IPS-NIHi7 (cell line): Measurements from ENCODE around the gene UBE2I.
"Not testable (repeated sequence)": the region's sequence is repeated elsewhere in the genome, so short reads cannot be mapped to it uniquely, and the experiment has no call there.

Experiments used
- DNase-seq: peaks from one replicate; pipeline ENCODE4 v3.0.0; 2012; ENCODE audit warnings: mixed read lengths; ENCODE audit errors: extremely low spot score

Gene UBE2I

DNA sequence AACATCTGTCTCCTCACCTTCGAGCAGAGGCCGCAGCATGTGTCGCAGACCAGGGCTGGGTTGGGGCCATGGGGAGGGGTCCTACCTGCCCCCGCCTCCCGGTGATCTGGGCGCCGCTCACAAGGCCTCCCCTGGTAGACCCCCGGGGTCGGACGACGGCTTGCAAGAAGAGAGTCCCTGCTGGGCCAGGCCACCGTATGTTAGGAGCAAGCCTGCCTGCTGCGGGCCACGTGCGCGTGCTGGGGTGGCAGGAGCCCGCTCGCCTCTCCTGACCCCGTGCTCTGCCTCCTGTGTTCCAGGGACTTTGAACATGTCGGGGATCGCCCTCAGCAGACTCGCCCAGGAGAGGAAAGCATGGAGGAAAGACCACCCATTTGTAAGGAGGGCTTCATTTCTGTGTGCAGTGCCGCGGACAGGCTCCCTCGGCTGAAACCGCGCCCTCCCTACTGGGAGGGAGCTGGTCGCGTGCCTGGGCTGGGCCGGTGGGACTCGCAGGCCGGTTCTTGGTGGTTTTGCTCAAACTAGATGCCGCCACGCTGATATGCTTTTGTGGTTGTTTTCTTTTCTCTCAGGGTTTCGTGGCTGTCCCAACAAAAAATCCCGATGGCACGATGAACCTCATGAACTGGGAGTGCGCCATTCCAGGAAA, 4.4 kb downstream of the UBE2I start:
- DNase-seq: no peak

- no peak for DNase-seq
These were observed 5.1 kb downstream of the UBE2I start for GRCh38 chr16:1314399-1315068.

- no peak for DNase-seq
These were observed 5.9 kb downstream of the UBE2I start for GRCh38 chr16:1315081-1316032.

GRCh38 chr16:1316033-1316405, 6.6 kb downstream of the UBE2I start:
- no peak for DNase-seq

GRCh38 chr16:1317479-1318267, 8.2 kb downstream of the UBE2I start:
- DNase-seq: no peak

DNA sequence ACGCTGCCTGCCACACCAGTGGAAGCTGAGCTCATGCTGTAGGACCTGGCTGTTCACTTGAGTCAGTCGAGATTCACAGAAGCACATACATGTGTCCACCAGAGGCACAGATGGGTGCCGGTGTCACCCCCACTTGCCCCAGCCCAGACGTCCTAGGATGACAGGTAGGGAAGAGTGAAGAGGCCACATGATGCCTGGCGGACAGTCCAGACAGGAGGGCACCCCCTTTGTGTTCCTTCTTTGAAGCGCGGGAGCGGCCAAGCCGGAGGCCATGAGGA, 8.8 kb downstream of the UBE2I start:
- DNase-seq: no peak

GRCh38 chr16:1319041-1319440, 9.6 kb downstream of the UBE2I start:
- DNase-seq: no peak

DNA sequence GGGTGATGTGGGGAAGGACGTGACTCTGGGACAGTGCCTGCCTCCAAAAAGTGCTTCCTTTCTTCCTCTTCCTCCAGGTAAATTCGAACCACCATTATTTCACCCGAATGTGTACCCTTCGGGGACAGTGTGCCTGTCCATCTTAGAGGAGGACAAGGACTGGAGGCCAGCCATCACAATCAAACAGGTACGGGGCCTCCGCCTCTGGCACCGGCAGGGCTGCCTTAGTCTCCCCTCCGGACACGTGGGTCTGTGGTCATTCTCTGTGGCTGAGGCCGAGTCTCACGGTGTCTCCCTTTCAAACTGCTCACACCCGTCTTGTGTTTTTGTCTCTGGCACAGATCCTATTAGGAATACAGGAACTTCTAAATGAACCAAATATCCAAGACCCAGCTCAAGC, 10.7 kb downstream of the UBE2I start:
- DNase-seq: no peak

GRCh38 chr16:1320658-1321240, 11.3 kb downstream of the UBE2I start:
- no peak for DNase-seq

GRCh38 chr16:1322407-1322806, 13.0 kb downstream of the UBE2I start:
- no peak for DNase-seq

- no peak for DNase-seq
These were observed 14.1 kb downstream of the UBE2I start for GRCh38 chr16:1323296-1324239.

DNA sequence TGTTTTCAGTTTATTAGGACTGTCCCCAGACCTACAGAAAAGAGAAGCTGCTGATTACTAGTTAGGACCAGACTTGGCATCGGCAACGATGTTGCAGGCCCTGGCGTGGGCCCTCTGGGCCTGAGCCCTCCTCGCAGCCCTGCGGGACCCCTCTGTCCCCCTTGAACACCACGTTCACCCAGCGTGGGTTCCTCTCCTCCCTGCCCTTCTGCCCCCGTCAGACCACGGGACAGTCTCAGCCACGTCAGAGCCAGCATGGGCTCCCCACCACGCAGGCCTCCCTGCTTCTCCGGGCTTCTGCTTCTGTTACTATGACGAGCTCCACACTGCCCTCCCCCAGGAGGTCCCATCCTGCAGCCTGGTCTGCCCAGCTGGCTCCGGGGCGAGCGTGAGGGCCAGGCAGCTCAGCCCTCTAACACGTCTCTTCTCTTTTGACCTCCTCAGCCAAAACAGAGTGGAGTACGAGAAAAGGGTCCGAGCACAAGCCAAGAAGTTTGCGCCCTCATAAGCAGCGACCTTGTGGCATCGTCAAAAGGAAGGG, 14.9 kb downstream of the UBE2I start:
- no peak for DNase-seq

GRCh38 chr16:1325261-1325660, 15.8 kb downstream of the UBE2I start:
- DNase-seq: no peak

GRCh38 chr16:1325673-1326371, 16.4 kb downstream of the UBE2I start:
- no peak for DNase-seq

DNA sequence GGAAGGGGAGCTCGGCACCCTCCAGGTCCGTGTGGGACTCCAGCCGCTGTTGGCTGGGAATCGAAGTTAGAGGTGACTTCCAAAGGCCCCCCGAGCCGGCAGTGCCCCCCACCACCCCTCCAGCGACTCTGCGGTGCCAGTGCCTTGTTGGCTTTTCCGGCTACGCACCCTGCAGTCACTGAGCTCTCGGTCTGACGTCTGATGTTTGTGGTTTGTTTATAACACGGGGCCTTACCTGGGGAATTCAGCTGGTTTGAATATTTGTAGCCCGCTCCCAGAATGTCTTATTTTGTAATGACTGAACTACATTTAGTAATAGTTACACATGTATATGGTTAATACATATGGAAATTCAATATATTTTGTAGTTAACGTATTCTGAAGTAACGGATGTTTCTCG, 17.0 kb downstream of the UBE2I start:
- no peak for DNase-seq

DNA sequence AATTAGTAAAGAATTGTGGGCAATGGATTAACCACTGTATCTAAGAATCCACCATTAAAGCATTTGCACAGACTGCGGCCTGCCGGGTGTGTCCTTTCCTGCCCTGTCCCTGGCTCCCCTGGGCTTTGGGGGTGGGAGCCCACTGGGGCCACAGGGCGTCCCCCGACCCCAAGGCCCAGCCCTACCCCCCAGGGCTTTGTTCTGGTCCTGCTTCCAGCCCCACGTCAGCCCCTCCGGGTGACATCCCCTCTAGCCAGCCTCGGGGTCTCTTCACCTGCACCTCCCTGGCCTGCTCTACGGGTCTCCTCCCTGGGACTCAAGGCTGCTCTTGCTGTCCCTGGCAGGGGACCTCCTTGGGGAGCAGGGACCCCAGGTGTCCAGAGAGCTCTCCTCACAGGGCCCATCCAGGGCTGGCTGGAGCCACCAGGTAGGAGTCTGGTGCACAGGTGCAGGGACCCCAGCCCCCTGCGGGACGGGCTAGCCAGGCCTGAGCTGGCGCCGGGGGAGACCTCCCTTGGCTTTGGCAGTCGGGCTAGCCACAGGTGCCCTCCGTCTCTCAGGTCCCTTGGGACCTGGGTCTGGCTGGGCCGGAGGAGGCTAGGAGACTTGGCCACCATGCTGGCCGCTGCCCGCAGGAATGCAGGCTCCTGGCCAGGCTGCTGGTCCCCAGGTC, 17.6 kb downstream of the UBE2I start:
- DNase-seq: no peak

DNA sequence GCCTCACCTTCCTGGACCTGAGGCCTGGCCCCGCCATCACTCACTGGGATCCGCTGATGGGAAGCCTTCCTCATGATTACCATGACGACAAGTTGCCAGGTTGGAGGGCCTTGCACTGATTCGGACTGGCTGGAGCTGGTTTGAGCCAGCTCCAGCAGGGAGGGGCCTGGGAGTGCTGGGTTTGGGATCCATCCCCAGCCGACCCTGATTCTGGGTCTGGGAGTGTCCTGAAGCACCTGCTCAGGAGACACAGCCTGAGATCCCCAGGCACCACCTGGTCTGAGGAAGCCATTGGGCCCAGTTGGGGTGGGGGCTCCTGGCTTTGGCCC, 18.1 kb downstream of the UBE2I start:
- DNase-seq: no peak

DNA sequence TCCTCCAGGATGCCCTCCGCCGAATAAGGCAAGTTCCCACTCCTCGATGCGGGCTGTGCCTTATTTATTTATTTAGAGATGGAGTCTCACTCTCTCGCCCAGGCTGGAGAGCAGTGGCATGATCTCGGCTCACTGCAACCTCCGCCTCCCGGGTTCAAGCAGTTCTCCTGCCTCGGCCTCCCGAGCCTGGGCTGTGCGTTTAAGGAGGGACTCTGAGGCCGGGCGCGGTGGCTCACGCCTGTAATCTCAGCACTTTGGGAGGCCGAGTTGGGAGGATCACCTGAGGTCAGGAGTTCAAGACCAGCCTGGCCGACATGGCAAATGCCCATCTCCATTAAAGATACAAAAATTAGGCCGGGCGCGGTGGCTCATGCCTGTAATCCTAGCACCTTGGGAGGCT, 18.7 kb downstream of the UBE2I start:
- DNase-seq: not testable (repeated sequence)

- DNase-seq: not testable (repeated sequence)
These were observed 19.5 kb downstream of the UBE2I start for GRCh38 chr16:1328961-1329360.
